NCI-H1694 (cell line): ENCODE measurements around the gene CCDC102B.
"Not testable (repeated sequence)": the region's sequence is repeated elsewhere in the genome, so short reads cannot be mapped to it uniquely, and the experiment has no call there.

Experiments
- DNase-seq: peaks from one replicate; lab custom pipeline; 2025; lab: John Stamatoyannopoulos, UW

The CCDC102B gene

DNA sequence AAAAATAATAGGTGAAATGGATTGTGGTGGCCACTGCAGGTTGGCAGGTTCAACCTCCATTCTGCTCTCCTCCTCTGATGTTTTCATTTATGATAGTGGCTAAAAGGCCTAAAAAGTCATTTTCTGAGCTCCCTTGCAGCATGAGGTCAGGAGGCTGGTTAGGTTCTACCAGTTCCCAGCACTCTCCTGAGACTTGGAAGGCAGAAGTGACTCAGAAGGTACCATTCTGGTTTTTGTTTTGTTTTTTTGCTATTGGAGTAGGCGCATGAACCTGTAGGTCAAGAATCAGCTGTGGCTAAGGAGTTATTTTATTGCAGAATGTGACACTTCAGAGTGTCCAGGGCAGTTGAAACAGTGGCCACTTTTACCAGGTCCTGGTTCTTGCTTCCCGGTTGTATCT lies 181.9 kb downstream of the CCDC102B start:
- no peak for DNase-seq

- DNase-seq, result no peak
Measured at GRCh38 chr18:68983126-68983525, 185.2 kb downstream of the CCDC102B start.

GRCh38 chr18:68984342-68984741 lies 186.5 kb downstream of the CCDC102B start:
- no peak for DNase-seq

DNA sequence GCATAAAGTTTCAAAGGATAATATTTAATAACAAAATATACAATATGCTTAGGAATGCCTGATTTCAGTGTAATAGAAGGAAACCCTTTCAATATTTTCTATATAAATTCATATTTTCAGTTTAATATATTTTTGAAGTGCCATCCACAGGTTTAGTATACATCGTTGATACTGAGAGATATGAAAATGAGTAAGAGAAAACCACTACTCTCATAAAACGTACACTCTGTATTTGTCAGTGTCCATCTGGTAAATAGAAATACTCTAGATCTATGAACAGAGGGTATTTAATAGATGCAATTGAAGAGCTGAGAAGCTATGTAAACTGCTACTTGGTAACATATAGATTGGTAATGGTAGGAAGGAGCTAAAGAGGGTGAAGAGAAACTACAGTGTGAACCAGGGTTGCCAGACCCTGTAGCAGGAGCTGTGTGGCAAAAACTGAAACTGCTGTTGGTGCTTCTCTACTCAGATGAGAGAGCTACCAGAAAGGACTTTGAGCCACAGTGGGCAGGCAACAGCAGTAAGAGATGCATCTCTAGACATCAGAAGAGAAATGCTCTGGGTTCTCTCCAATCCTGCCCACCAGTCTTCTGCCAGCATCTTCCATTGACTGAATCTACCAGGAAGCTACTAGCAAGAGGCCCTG lies 187.4 kb downstream of the CCDC102B start:
- DNase-seq, result no peak

GRCh38 chr18:68991286-68991685 lies 193.4 kb downstream of the CCDC102B start:
- DNase-seq, result no peak

DNA sequence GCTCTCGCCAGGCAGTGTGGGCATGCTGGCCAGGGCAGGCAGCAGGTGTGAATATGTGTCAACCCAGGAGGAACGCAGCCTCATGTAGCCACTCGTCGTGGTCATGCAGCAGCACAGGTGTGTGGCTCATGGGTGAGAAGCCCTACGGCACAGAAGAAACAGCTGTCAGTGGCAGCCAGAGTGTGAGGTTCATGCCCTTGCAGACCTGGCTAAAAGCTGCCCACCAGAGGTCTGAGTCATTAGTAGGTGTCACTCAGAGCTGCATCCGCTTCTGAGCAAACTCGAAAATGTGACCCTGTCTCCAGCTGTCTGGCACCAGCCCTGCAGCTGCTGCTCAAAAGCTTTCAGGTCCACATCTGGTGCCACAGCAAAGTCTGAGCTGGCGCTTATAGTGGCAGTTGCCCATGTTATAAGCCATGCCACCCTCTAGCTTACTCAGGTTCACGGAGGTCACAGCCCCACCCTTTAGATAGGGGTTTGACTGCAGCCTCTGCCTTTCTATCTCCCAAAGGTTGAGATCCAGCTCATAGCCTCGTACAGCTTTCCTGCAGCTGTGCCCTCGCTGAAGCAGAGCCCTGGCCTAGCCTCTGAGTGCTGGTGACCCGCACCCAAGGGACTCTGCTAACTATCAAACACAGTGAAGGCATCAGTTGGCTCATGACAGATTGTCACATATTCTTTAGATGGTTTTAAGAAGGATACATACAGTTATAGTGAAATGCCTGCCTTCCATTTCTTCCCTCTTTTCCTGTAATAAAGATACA lies 195.0 kb downstream of the CCDC102B start:
- no peak for DNase-seq

- no peak for DNase-seq
Measured at GRCh38 chr18:68995675-68996074, 197.8 kb downstream of the CCDC102B start.

- DNase-seq, result no peak
Measured at GRCh38 chr18:68997845-68998244, 200.0 kb downstream of the CCDC102B start.

- no peak for DNase-seq
Measured at GRCh38 chr18:69000366-69000765, 202.5 kb downstream of the CCDC102B start.

DNA sequence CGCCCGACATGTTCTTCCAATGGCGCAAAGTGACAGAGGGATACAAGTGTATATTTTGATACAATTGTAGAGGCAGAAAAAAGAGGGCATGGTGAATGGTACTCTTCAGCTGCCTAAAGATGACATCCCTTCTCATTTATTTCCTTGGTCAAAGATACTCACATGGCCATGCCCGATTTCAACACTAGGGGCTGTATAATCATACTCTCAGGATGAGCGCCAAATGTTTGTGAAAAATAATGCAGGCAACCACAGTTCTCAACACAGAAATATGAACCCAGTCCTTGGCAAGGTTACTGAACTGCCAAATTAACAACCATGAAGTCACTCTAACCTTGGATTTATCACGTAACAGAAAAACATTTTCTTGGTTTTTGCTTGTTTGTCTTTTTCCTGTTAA lies 204.4 kb downstream of the CCDC102B start:
- DNase-seq, result no peak

DNA sequence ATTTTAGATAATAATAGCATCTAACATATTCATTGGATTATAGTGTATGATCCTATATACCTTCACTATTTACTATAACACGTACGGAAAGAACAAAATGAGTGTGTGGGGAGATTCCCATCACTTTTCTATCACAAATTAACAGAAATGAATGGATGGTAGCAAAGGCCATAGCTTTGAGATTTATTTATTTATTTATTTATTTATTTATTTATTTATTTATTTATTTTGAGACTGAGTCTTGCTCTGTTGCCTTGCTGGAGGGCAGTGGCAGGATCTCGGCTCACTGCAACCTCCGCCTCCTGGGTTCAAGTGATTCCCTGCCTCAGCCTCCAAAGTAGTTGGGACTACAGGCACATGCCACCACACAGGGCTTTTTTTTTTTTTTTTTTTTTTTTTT lies 208.3 kb downstream of the CCDC102B start:
- DNase-seq, result not testable (repeated sequence)

DNA sequence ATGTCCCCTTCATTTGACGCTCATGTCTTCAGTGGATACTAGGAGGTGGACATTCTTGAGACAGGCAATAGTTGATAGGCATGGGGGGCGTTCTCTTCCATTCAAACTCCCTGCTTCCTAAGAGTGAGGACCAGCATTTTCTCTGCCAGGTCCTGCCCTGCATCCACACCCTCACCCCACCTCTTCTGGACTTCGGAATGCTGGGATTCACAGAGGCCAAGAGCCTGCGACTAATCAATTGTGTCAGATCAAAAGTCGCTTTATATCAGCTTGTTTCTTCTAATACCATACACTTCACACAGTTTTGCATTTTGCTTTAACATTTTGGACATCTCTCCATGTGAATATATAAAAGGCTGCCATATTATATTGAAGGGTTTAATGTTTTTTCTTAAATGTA lies 210.7 kb downstream of the CCDC102B start:
- no peak for DNase-seq

DNA sequence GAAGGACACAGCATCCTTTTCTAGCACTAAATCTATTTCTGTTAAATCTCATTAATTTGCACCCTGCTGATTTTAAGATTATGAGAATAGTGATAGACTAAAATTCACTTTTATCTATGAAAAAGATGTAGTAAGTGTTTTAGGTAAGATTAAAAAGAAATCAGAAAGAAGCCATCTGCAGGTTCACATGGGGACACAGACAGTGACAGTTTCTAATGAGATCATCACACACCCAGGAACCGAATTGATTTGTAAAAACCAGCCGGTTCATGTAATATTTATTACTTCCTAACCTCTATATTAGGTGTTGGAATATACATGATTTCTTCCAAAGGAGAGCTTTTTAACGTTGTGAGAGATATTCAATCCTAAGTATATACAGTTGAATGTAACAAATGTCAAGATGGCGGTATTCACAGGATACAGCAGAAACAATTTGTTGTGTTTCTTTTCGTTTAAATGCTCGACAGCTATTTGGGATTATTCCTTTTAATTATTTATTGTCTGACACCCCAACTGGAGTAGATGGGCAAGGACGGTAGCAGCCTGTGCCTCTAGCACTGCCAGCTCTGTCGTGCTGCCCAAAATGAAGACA lies 223.4 kb downstream of the CCDC102B start:
- DNase-seq, result no peak

- DNase-seq, result no peak
Measured at GRCh38 chr18:69022426-69022825, 224.5 kb downstream of the CCDC102B start.

DNA sequence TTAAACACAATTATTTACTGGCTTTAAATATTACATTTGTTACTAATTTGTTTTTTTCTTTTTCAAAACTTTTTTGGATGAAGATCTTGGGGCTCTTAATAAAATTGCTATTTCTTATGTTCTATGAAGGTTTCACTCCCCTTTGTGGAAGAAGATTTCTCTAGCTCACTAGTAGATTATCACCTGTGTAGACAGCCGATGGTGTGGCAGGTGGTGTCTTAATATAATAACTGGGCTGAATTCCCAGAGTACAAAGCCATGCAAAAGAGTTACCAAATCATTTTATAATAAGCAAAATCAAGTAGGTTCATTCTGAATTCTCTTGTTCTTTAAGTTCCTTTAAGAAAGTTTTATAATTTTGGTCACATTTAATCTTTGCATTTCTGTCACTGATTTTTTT lies 233.7 kb downstream of the CCDC102B start:
- no peak for DNase-seq

DNA sequence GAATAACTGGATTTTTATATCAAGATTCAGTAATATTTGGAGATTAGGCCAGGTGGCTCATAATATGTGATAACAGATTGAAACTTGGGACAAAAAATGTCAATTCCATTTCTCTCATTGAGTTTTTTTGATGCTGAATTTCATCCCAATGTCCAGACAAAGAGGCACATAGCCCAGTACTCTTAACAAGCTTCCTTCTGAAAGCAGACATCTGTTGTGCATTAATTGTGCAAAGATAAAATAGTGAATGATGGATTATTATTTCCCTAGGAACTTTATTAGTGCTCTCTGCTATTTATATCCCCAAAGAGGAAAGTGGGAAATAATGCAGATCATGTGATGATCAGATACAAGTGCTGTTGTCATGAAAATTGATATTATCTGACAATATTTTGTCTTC lies 234.1 kb downstream of the CCDC102B start:
- no peak for DNase-seq

DNA sequence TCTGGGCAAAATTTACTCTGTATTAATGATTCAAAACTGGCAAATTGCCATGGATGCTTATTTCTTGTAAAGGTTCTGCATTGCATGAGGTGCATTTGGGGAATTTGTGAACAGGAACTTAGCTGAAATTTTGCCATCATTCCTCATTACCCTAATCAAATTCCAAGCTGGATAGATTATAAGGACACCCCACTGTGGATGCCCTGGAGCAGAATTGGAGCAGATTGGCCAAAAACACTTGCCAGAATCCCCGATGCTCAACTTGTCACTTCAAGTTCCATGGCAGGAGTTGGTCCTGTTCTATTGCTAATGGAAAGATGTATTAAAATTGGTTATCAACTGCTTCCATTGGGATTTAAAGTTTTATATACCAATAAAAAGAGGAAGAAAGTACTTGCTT lies 237.9 kb downstream of the CCDC102B start:
- no peak for DNase-seq

DNA sequence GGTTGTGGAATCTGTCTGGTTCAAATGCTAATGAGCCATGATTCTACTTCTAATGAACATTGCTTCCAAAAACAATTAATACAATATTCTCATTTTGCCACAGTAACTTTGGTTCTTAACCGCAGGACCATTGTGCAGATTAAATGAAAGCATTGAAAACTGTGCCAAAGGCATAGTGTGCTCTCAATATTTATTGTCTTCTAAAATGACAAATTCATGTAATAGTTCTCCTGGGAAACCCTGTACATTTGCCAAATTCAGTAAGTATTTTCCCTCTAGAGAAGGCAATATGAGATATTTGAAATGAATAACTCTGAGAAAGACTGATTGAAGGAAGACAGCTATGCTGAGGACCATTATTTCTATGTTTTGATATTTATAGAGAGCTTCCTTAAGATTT lies 246.3 kb downstream of the CCDC102B start:
- DNase-seq, result no peak

DNA sequence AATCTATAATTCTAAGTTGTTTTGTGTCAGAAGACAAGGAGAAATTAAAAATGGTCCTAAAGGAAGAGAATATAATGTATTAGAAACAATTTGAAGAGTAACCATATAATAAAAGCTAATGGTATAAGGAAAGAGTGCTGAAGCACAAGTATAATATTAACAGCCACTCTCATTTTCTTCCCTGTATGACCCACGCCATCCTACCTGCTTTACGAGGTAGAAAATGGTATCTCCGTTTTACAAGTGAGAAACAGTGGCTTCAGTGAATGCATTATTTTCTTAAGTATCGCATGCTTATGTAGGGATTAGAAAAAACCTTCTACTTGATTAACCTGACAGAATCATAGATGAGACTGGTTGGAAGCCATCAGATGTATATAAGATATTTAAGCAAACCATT lies 266.2 kb downstream of the CCDC102B start:
- DNase-seq, result no peak

DNA sequence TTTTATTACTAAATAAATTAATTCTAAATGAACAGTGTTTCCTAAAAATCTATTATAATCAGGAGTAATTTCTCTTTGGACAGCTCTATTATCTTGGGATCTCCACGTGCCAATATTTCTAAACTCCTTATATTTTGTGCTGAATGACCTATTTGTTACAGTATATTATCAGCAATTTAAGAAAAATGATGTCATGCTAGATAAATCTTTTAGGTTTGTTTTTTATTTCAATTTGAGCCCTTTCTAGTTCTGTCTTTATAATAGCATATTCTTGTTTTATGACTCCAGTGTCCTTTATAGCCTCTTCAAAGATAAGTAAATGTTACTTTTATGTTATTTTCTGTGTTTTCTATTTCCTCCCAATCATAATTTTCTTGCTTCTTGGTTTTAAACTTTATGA lies 269.2 kb downstream of the CCDC102B start:
- DNase-seq, result no peak

- no peak for DNase-seq
Measured at GRCh38 chr18:69071680-69072079, 273.8 kb downstream of the CCDC102B start.

DNA sequence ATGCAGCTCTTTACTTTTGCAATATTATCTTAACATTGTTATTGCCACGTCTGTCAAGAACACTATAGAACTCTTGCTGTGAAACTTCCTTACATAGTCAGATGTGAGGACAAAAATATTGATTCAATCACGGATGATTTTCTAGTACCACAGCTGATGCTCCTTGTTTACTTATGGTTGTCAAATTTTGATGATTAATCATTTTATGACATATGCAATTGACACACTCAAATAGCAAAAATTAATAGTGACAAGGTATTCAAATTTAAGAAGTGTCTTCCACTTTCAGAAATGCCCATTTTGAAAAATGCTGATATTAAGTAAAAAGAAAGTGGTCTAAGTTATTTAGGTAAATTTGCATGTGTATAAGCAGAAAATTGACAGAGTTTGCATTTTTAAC lies 284.0 kb downstream of the CCDC102B start:
- DNase-seq, result no peak

DNA sequence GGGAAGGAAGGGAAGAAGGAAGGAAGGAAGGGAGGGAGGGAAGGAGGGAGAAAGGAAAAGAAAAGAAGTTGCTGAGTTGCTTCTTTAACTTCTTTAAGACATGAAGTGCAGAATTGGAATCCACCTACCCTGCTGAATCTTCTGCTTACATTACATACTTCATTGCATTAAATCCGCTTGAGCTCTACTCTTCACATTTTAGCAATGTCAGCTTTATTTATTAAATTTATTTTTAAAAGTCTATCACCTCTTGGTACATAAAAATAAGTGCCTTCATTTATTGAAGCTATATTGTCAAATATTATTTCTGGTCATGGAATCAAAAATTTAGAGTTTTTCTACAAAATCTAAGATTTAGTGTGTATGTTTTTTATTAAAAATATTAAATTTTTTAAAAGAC lies 284.6 kb downstream of the CCDC102B start:
- DNase-seq, result no peak
